Glutamatergic neuron (in vitro differentiated cells): ENCODE results near the gene RPTOR. TPM values are rescaled to one million over a fixed set of nuclear protein-coding genes. Genes with fewer than 3 reads are reported as not detected.

ENCODE experiments used
- DNase-seq: peaks from one replicate; pipeline ENCODE4 v3.0.0; 2022
- H3K27ac Mint-ChIP-seq: one replicate; pipeline ENCODE4 v1.8.0; 2020; ENCODE audit warnings: mild to moderate bottlenecking, mixed read lengths, inconsistent platforms; ENCODE audit not compliant: unreplicated experiment
- H3K27me3 Mint-ChIP-seq: one replicate; pipeline ENCODE4 v1.8.0; 2020; ENCODE audit warnings: mild to moderate bottlenecking, moderate library complexity, mixed read lengths, inconsistent platforms; ENCODE audit not compliant: unreplicated experiment
- H3K36me3 Mint-ChIP-seq: one replicate; pipeline ENCODE4 v1.8.0; 2020; ENCODE audit warnings: mild to moderate bottlenecking, mixed read lengths, inconsistent platforms; ENCODE audit not compliant: unreplicated experiment
- H3K4me1 Mint-ChIP-seq: one replicate; pipeline ENCODE4 v1.8.0; 2020; ENCODE audit warnings: mild to moderate bottlenecking, low read depth, mixed read lengths, inconsistent platforms; ENCODE audit not compliant: unreplicated experiment
- H3K4me3 Mint-ChIP-seq: one replicate; pipeline ENCODE4 v1.8.0; 2020; ENCODE audit warnings: mild to moderate bottlenecking, mixed read lengths, inconsistent platforms; ENCODE audit not compliant: unreplicated experiment
- H3K9me3 Mint-ChIP-seq: one replicate; pipeline ENCODE4 v1.8.0; 2020; ENCODE audit warnings: mild to moderate bottlenecking, moderate library complexity, mixed read lengths, inconsistent platforms; ENCODE audit not compliant: unreplicated experiment
- CTCF ChIP-seq: fragments of 200-600 bp; sonication (generic); IDR thresholded peaks from one replicate; pipeline ENCODE4 v1.5.0; 2021; ENCODE audit not compliant: partially characterized antibody, unreplicated experiment
- total RNA-seq: library from RNA; stranded (reverse); fragmentation: NEBNext Ultra II Directional; extraction: Animal tissue kit (Norgen Biotek cat#: 25700); gene quantifications from one replicate; pipeline ENCODE4 v1.2.1, GENCODE V29; 2021; ENCODE audit not compliant: unreplicated experiment

Gene RPTOR
- total RNA-seq, 1 donor from 2014 or later = 39.8 TPM

- H3K9me3 Mint-ChIP-seq = peaks cover 2% of the 10 kb centered on the region
- H3K4me1 Mint-ChIP-seq = peaks cover 25% of the 10 kb centered on the region
- H3K36me3 Mint-ChIP-seq = peaks cover 12% of the 10 kb centered on the region
- peaks cover 3% of the 10 kb centered on the region for H3K27me3 Mint-ChIP-seq
- H3K27ac Mint-ChIP-seq = no peak overlapping the region
- no peak for TF ChIP-seq CTCF
- no peak for DNase-seq
- H3K4me3 Mint-ChIP-seq = no peak overlapping the region
Observed at GRCh38 chr17:80719449-80719848, 174.8 kb downstream of the RPTOR start.

DNA sequence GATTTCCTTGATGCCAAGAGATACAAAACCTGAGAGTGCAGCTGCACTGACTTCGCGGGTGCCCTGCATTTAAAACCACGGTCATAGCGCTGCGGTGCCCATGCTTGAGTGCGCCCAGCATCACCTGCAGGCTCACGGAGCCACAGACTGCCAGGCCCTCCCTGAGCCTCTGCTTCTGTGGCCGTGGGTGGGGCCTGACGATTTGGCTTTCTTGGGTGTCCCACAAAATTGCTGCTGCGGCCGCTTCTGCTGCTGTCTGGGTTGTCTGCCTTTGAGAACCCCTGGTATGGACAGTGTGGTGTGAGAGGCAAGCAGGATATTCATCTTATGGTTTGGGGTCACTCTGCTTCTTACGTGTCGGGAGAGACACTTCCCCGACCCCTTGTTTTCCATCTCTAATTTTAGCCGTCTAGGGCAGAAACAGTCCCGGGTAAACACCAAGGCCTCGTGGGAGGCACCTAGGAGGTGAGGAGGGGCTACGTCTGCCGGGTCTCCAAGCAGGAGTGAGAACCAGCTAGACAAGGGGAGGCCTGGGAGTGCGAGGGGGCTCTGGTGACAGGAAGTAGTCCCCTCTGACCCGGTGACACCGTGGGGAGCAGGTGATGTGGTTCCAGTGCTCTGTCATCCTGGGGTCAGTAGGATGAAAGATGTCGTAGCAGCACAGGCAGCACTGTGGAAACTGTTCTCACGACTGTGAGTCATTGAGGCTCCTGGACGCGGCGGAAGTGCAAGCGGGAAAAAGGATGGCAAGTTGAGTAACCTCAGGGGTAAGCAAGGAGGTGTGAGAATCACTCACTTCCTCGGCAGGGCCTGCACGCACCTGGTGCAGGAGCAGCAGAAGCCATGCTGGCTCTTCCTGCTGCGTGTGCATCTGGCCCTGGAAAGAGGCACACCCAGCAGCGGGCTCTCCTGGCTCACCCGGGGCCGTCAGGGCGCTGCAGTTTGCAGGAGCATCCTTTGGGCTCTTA is 176.3 kb downstream of the RPTOR start:
- H3K27me3 Mint-ChIP-seq = peaks cover 3% of the 10 kb centered on the region
- no peaks in the 10 kb centered on the region for H3K9me3 Mint-ChIP-seq
- peak overlapping the region; percentile 45 for H3K27ac Mint-ChIP-seq
- H3K4me1 Mint-ChIP-seq = peaks cover 36% of the 10 kb centered on the region
- peaks cover 12% of the 10 kb centered on the region for H3K36me3 Mint-ChIP-seq
- H3K4me3 Mint-ChIP-seq = no peak overlapping the region
- no peak for TF ChIP-seq CTCF
- no peak for DNase-seq

- no peak overlapping the region for H3K27ac Mint-ChIP-seq
- peaks cover 12% of the 10 kb centered on the region for H3K36me3 Mint-ChIP-seq
- peaks cover 3% of the 10 kb centered on the region for H3K27me3 Mint-ChIP-seq
- no peak overlapping the region for H3K4me3 Mint-ChIP-seq
- H3K9me3 Mint-ChIP-seq = no peaks in the 10 kb centered on the region
- H3K4me1 Mint-ChIP-seq = peaks cover 38% of the 10 kb centered on the region
- no peak for DNase-seq
- TF ChIP-seq CTCF = no peak
Observed at GRCh38 chr17:80722661-80723060, 178.0 kb downstream of the RPTOR start.

DNA sequence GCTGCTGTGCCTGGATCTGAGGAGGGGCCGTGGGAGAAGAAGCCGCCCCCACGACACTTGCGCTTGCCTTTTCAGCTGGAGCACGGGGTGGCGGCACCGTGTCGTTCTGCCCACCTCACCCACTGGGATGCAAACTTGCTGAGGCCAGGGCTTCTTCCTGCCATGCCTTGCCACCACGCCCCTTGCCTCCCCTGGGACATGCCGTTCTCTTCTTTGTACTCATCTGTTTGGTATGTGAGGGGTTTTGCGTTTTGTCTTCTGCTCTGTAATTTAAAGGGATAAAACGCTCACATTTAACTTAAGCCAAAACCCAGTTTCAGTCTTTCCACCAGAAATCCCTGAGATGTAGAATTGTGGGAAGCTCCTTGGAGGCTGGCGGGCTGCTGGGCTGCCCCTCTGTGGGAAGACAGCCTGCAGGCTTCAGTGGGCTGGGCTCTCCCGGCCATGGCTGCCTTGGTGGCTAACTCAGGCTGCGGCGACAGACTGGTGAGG is 180.2 kb downstream of the RPTOR start:
- Mint-ChIP-seq H3K27ac (no peak overlapping the region), H3K4me3 (no peak overlapping the region), H3K27me3 (peaks cover 3% of the 10 kb centered on the region), H3K4me1 (peaks cover 35% of the 10 kb centered on the region), H3K36me3 (peaks cover 6% of the 10 kb centered on the region), H3K9me3 (no peaks in the 10 kb centered on the region)
- TF ChIP-seq CTCF = no peak
- DNase-seq = no peak

- H3K36me3 Mint-ChIP-seq = peaks cover 6% of the 10 kb centered on the region
- no peaks in the 10 kb centered on the region for H3K9me3 Mint-ChIP-seq
- peaks cover 35% of the 10 kb centered on the region for H3K4me1 Mint-ChIP-seq
- H3K4me3 Mint-ChIP-seq = peak overlapping the region; percentile 18
- no peak overlapping the region for H3K27ac Mint-ChIP-seq
- TF ChIP-seq CTCF = no peak
- H3K27me3 Mint-ChIP-seq = peaks cover 3% of the 10 kb centered on the region
- no peak for DNase-seq
Observed at GRCh38 chr17:80725517-80725916, 180.9 kb downstream of the RPTOR start.
